ENCODE measurements around the gene DNAJC13. TPM values are rescaled to one million over a fixed set of nuclear protein-coding genes. Genes with fewer than 3 reads are reported as not detected.

Gene DNAJC13
- total RNA-seq, 2 experiments from 2014 or later: 22.8 to 42.7 TPM

DNA sequence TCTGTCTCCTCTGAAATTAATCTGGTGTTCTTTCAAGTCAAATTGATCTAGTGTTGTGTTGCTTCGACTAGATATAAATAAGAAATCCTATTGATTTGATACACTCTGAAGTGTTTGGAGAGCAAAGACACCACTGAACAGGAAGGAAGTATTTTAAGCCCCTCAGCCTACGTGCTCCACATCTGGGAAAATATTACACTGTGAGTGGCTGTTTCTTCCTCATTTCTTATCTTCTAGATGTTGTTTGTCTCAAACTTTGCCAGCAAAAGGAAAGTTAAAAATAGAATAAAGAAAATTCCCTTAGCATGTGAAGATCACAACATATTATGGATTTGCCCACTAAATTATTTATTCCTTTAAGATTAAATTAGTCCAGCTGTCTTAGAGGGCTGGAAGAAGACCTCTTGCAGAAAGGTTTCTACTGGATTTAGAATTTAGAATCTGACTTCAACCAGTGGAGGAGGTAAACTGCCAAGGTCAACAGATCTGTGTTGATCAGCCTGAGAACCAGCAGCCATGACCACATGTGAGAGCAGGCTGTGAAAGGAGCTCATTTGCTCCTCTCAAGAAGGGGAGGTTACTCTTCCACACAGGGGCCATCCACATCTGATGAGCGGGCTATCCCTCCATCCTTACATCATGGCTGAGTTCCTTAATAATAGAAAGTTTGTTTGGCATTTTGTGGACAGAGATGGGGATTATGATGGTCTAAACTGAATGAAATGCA is 133.4 kb downstream of the DNAJC13 start:
- no peaks in the 10 kb centered on the region for H3K36me3 ChIP-seq (ENCODE audit: insufficient read depth, low read length)
- peaks cover 12% of the 10 kb centered on the region for H3K4me1 ChIP-seq (ENCODE audit: insufficient read depth, low read length, poor library complexity, severe bottlenecking)
- no peak overlapping the region for H3K4me2 ChIP-seq (ENCODE audit: low read length)
- H3K79me2 ChIP-seq (ENCODE audit: insufficient read depth, low read depth, low read length): no peaks in the 10 kb centered on the region
- H3K4me3 ChIP-seq (ENCODE audit: low read depth, low read length, poor library complexity, severe bottlenecking): no peak overlapping the region
- peak overlapping the region; percentile 36; the same call in 1 of the 2 replicates for H2AFZ ChIP-seq (ENCODE audit: low read length)
- DNase-seq (ENCODE audit: low spot score): no peak
- no peaks in the 10 kb centered on the region for H4K20me1 ChIP-seq (ENCODE audit: insufficient read depth, low read length)
- H3K9me3 ChIP-seq (ENCODE audit: low read length): peaks cover 9% of the 10 kb centered on the region; the same call in 1 of the 2 replicates
- TF ChIP-seq, protein P1, sequence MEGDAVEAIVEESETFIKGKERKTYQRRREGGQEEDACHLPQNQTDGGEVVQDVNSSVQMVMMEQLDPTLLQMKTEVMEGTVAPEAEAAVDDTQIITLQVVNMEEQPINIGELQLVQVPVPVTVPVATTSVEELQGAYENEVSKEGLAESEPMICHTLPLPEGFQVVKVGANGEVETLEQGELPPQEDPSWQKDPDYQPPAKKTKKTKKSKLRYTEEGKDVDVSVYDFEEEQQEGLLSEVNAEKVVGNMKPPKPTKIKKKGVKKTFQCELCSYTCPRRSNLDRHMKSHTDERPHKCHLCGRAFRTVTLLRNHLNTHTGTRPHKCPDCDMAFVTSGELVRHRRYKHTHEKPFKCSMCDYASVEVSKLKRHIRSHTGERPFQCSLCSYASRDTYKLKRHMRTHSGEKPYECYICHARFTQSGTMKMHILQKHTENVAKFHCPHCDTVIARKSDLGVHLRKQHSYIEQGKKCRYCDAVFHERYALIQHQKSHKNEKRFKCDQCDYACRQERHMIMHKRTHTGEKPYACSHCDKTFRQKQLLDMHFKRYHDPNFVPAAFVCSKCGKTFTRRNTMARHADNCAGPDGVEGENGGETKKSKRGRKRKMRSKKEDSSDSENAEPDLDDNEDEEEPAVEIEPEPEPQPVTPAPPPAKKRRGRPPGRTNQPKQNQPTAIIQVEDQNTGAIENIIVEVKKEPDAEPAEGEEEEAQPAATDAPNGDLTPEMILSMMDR (conservative IDR thresholded peaks at IDR 0.05; ENCODE audit: low read length): no peak
- no peak for TF ChIP-seq EZH2phosphoT487 (IDR thresholded peaks at IDR 0.05; ENCODE audit: borderline replicate concordance, low read depth, low read length)
- BruUV-seq (replicated peaks): TSS peak; percentile 19
- POLR2A ChIA-PET: interaction anchor here (0.6 to 1.3 kb wide), 2 partner anchors 15 to 151 kb away, joined by 3 to 4 read pairs; no protein-coding TSS in a partner anchor
- intact Hi-C loops (cut with micrococcal nuclease; ENCODE audit: unreplicated experiment): no loop called here
- no peaks in the 10 kb centered on the region for H3K9me2 ChIP-seq (ENCODE audit: insufficient read depth, low read length)
- CTCF ChIA-PET (ENCODE audit: unreplicated experiment): no interaction called here
- H3K27ac ChIP-seq (ENCODE audit: low read depth, low read length, poor library complexity, severe bottlenecking): no peak overlapping the region

DNA sequence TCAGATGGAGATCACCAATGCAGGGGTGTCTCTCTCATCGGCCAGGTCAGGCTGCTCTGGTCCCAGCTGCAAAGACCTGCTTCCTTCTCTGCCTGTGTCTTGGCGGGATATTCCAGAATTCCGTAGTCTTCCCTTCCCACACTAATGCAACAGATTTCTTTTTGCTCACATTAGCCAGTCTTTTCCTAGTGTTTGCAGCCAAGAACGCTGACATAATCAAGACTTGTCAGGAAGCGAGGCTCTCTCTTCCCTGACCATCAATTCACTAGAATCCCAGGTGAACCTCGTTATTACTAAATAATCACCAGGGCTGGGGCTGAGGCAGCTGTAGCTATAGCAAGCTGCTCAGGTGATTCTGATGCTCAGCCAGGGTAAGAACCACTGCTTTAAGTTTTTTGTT is 136.5 kb downstream of the DNAJC13 start:
- H3K9me3 ChIP-seq (ENCODE audit: low read length): no peaks in the 10 kb centered on the region
- H3K4me1 ChIP-seq (ENCODE audit: insufficient read depth, low read length, poor library complexity, severe bottlenecking): peaks cover 12% of the 10 kb centered on the region
- H3K36me3 ChIP-seq (ENCODE audit: insufficient read depth, low read length): no peaks in the 10 kb centered on the region
- TF ChIP-seq, protein P1 (conservative IDR thresholded peaks at IDR 0.05; ENCODE audit: low read length): no peak
- no peak for TF ChIP-seq EZH2phosphoT487 (IDR thresholded peaks at IDR 0.05; ENCODE audit: borderline replicate concordance, low read depth, low read length)
- H3K27ac ChIP-seq (ENCODE audit: low read depth, low read length, poor library complexity, severe bottlenecking): no peak overlapping the region
- CTCF ChIA-PET (ENCODE audit: unreplicated experiment): no interaction called here
- H4K20me1 ChIP-seq (ENCODE audit: insufficient read depth, low read length): no peaks in the 10 kb centered on the region
- no peaks in the 10 kb centered on the region for H3K9me2 ChIP-seq (ENCODE audit: insufficient read depth, low read length)
- no TSS peak for BruUV-seq (replicated peaks)
- DNase-seq (ENCODE audit: low spot score): no peak
- no peak overlapping the region for H2AFZ ChIP-seq (ENCODE audit: low read length)
- H3K4me3 ChIP-seq (ENCODE audit: low read depth, low read length, poor library complexity, severe bottlenecking): no peak overlapping the region
- H3K79me2 ChIP-seq (ENCODE audit: insufficient read depth, low read depth, low read length): no peaks in the 10 kb centered on the region
- POLR2A ChIA-PET: interaction anchor here (0.7 to 1.4 kb wide), 4 partner anchors 15 to 331 kb away, joined by 3 to 4 read pairs (median 3); no protein-coding TSS in a partner anchor
- intact Hi-C loops (cut with micrococcal nuclease; ENCODE audit: unreplicated experiment): no loop called here
- no peak overlapping the region for H3K4me2 ChIP-seq (ENCODE audit: low read length)

DNA sequence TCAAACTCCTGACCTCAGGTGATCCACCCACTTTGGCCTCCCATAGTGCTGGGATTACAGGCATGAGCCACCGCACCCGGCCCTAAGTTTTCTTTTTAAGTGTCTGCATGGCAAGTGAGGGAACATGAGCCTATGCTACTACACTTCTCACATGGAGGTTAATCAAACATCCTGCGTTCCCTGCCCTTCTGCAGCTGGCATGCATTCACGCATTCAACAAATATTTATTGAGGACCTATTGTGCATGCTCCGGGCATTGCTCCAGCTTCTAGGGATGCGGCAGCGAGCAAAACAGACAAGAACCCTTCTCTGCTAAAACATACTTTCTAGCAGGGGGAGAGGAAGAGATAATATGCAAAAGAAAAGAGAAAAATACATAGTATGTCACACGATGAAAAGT is 137.1 kb downstream of the DNAJC13 start:
- TF ChIP-seq, protein P1 (conservative IDR thresholded peaks at IDR 0.05; ENCODE audit: low read length): no peak
- no peak for TF ChIP-seq EZH2phosphoT487 (IDR thresholded peaks at IDR 0.05; ENCODE audit: borderline replicate concordance, low read depth, low read length)
- H4K20me1 ChIP-seq (ENCODE audit: insufficient read depth, low read length): no peaks in the 10 kb centered on the region
- DNase-seq (ENCODE audit: low spot score): no peak
- H3K9me2 ChIP-seq (ENCODE audit: insufficient read depth, low read length): no peaks in the 10 kb centered on the region
- no peaks in the 10 kb centered on the region for H3K36me3 ChIP-seq (ENCODE audit: insufficient read depth, low read length)
- intact Hi-C loops (cut with micrococcal nuclease; ENCODE audit: unreplicated experiment): no loop called here
- no peak overlapping the region for H3K27ac ChIP-seq (ENCODE audit: low read depth, low read length, poor library complexity, severe bottlenecking)
- H3K4me2 ChIP-seq (ENCODE audit: low read length): no peak overlapping the region
- H3K79me2 ChIP-seq (ENCODE audit: insufficient read depth, low read depth, low read length): no peaks in the 10 kb centered on the region
- peaks cover 12% of the 10 kb centered on the region for H3K4me1 ChIP-seq (ENCODE audit: insufficient read depth, low read length, poor library complexity, severe bottlenecking)
- no peaks in the 10 kb centered on the region for H3K9me3 ChIP-seq (ENCODE audit: low read length)
- H3K4me3 ChIP-seq (ENCODE audit: low read depth, low read length, poor library complexity, severe bottlenecking): no peak overlapping the region
- no peak overlapping the region for H2AFZ ChIP-seq (ENCODE audit: low read length)
- BruUV-seq (replicated peaks): no TSS peak
- POLR2A ChIA-PET: interaction anchor here (0.7 kb wide), 1 partner anchor 332 kb away, joined by 3 read pairs; no protein-coding TSS in a partner anchor
- CTCF ChIA-PET (ENCODE audit: unreplicated experiment): no interaction called here

Measured in OCI-LY7 (cell line).